Suprapubic skin (tissue), 4 donors: ENCODE measurements around the gene MED7.

Source experiments
- POLR2A ChIP-seq, 2 donors: fragments of 450-650 bp; IDR thresholded peaks; one replicate each; pipeline ENCODE4 v1.6.1; 2017; ENCODE audit warnings: antibody characterized with exemption in 2 of 2, mild to moderate bottlenecking in 2 of 2, moderate library complexity in 2 of 2
- POLR2AphosphoS5 ChIP-seq, 3 donors: sonication (generic); formaldehyde crosslinking; IDR thresholded peaks; one replicate each; pipeline ENCODE4 v1.6.1; 2017; ENCODE audit warnings: antibody characterized with exemption in 3 of 3
- TF ChIP-seq, protein P1 (sequence below), 2 donors: fragments of 200-600 bp in 1 of 2; fragments of 450-650 bp in 1 of 2; sonication (generic) in 1 of 2; IDR thresholded peaks; one replicate each; pipeline ENCODE4 v1.5.1; 2016 to 2019; ENCODE audit warnings: antibody characterized with exemption in 2 of 2, mild to moderate bottlenecking in 1 of 2, moderate library complexity in 1 of 2

DNA sequence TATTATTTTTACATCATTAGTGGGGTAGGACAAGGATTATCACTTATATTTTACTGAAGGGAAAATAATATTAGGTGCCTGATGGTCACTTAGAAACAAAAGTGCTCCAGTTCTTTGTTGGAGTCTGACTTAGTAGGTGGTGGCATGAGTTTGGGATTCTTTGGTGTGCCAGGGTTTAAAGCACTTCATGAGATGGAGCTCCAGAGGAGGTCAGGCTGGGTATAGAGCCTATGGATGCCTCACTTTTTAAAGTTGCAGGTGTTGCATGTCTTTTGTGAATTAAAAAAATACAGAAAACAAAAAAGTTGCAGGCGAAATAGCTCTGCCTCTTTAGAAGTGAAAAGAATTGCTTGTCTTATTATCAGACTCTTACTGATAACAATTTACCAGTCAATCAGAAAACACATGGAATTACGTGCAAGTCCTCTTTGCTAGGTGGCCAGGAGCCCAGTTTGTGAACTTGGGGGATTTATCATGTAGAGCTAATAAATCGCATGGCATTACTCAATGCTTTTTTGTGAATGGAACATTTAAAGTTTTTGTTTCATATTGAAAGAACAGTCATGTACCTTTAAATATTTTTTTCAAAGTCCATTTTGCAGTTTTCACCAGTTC is 39.6 kb upstream of the MED7 start:
- TF ChIP-seq, protein P1, sequence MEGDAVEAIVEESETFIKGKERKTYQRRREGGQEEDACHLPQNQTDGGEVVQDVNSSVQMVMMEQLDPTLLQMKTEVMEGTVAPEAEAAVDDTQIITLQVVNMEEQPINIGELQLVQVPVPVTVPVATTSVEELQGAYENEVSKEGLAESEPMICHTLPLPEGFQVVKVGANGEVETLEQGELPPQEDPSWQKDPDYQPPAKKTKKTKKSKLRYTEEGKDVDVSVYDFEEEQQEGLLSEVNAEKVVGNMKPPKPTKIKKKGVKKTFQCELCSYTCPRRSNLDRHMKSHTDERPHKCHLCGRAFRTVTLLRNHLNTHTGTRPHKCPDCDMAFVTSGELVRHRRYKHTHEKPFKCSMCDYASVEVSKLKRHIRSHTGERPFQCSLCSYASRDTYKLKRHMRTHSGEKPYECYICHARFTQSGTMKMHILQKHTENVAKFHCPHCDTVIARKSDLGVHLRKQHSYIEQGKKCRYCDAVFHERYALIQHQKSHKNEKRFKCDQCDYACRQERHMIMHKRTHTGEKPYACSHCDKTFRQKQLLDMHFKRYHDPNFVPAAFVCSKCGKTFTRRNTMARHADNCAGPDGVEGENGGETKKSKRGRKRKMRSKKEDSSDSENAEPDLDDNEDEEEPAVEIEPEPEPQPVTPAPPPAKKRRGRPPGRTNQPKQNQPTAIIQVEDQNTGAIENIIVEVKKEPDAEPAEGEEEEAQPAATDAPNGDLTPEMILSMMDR (IDR thresholded peaks at IDR 0.05): no peak
- TF ChIP-seq POLR2A (IDR thresholded peaks at IDR 0.05) (no peak), POLR2AphosphoS5 (IDR thresholded peaks at IDR 0.05) (no peak)
